Osteocyte (in vitro differentiated cells): Measurements from ENCODE around the gene STRN3. TPM values are rescaled to one million over a fixed set of nuclear protein-coding genes. Genes with fewer than 3 reads are reported as not detected.

Experiments
- DNase-seq: peaks from one replicate; pipeline ENCODE4 v3.0.0; 2021; ENCODE audit warnings: mixed read lengths; ENCODE audit not compliant: unreplicated experiment; ENCODE audit errors: extremely low spot score
- H3K27ac Mint-ChIP-seq: one replicate; pipeline ENCODE4 v1.8.0; 2021; ENCODE audit warnings: mild to moderate bottlenecking, mixed read lengths; ENCODE audit not compliant: unreplicated experiment
- H3K27me3 Mint-ChIP-seq: one replicate; pipeline ENCODE4 v1.8.0; 2021; ENCODE audit warnings: mixed read lengths; ENCODE audit not compliant: unreplicated experiment
- H3K36me3 Mint-ChIP-seq: one replicate; pipeline ENCODE4 v1.8.0; 2021; ENCODE audit warnings: mixed read lengths; ENCODE audit not compliant: unreplicated experiment
- H3K4me1 Mint-ChIP-seq: one replicate; pipeline ENCODE4 v1.8.0; 2021; ENCODE audit warnings: mixed read lengths; ENCODE audit not compliant: unreplicated experiment
- H3K4me3 Mint-ChIP-seq: one replicate; pipeline ENCODE4 v1.8.0; 2021; ENCODE audit warnings: mild to moderate bottlenecking, moderate library complexity, mixed read lengths; ENCODE audit not compliant: unreplicated experiment
- H3K9me3 Mint-ChIP-seq: one replicate; pipeline ENCODE4 v1.8.0; 2021; ENCODE audit warnings: mixed read lengths; ENCODE audit not compliant: unreplicated experiment
- total RNA-seq: library from RNA; stranded (reverse); gene quantifications from 2 replicates; pipeline ENCODE4 v1.2.1, GENCODE V29; 2021
- TF ChIP-seq, protein P1 (sequence below): fragments of 200-600 bp; sonication (generic); IDR thresholded peaks from 2 replicates; pipeline ENCODE4 v1.5.0; 2021; ENCODE audit warnings: antibody characterized with exemption, mild to moderate bottlenecking, moderate library complexity

The STRN3 gene
- total RNA-seq, 1 donor from 2014 or later = 38.7 TPM

GRCh38 chr14:30884901-30885300 is 141.3 kb downstream of the STRN3 start:
- DNase-seq = no peak
- Mint-ChIP-seq H3K4me1 (no peaks in the 10 kb centered on the region), H3K27me3 (no peaks in the 10 kb centered on the region), H3K27ac (no peak overlapping the region), H3K36me3 (peaks cover 3% of the 10 kb centered on the region), H3K4me3 (no peak overlapping the region), H3K9me3 (no peaks in the 10 kb centered on the region)
- TF ChIP-seq, protein P1, sequence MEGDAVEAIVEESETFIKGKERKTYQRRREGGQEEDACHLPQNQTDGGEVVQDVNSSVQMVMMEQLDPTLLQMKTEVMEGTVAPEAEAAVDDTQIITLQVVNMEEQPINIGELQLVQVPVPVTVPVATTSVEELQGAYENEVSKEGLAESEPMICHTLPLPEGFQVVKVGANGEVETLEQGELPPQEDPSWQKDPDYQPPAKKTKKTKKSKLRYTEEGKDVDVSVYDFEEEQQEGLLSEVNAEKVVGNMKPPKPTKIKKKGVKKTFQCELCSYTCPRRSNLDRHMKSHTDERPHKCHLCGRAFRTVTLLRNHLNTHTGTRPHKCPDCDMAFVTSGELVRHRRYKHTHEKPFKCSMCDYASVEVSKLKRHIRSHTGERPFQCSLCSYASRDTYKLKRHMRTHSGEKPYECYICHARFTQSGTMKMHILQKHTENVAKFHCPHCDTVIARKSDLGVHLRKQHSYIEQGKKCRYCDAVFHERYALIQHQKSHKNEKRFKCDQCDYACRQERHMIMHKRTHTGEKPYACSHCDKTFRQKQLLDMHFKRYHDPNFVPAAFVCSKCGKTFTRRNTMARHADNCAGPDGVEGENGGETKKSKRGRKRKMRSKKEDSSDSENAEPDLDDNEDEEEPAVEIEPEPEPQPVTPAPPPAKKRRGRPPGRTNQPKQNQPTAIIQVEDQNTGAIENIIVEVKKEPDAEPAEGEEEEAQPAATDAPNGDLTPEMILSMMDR = no peak

DNA sequence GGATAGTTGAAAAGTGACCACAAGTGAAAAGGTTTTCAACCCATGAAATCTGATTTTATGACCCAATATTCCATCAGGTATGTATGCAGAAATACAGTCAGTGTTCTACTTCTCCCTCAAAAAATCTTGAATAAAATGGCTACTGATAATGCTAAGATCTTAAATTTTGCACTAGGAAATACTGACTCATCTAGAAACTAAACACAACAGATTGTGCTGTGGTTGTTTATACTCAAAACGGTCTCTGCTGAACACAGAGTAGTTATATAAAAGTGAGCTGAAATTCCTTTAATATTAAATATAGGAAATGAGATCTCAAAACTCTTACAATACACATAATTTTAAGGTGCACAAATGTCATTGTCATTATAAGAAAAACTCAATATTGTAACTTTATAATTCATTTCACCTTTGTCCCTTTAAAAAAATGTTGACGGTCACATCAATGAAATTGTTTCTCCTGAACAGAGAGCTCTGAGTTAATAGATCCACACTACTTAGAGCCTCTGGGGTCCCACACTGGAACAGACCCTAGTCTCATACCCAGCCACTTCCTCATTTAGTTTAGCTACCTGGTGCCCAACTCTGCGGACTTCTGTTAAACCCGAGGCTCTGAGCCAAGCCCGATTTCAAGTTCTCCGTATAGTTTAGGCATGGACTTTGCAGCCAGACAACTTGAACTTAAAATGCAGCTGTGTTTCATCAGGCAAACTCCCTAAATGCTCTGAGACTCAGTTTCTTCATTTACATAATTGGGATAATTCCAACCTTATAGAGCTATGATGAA is 142.5 kb downstream of the STRN3 start:
- no peak for DNase-seq
- H3K27me3 Mint-ChIP-seq = no peaks in the 10 kb centered on the region
- H3K27ac Mint-ChIP-seq = no peak overlapping the region
- no peaks in the 10 kb centered on the region for H3K36me3 Mint-ChIP-seq
- H3K9me3 Mint-ChIP-seq = no peaks in the 10 kb centered on the region
- H3K4me3 Mint-ChIP-seq = no peak overlapping the region
- TF ChIP-seq, protein P1 = no peak
- H3K4me1 Mint-ChIP-seq = no peaks in the 10 kb centered on the region

- Mint-ChIP-seq H3K9me3 (no peaks in the 10 kb centered on the region), H3K36me3 (no peaks in the 10 kb centered on the region), H3K27ac (no peak overlapping the region), H3K4me1 (no peaks in the 10 kb centered on the region), H3K4me3 (no peak overlapping the region), H3K27me3 (peaks cover 1% of the 10 kb centered on the region)
- TF ChIP-seq, protein P1 = no peak
- no peak for DNase-seq
These were observed 143.7 kb downstream of the STRN3 start for GRCh38 chr14:30882431-30882830.

DNA sequence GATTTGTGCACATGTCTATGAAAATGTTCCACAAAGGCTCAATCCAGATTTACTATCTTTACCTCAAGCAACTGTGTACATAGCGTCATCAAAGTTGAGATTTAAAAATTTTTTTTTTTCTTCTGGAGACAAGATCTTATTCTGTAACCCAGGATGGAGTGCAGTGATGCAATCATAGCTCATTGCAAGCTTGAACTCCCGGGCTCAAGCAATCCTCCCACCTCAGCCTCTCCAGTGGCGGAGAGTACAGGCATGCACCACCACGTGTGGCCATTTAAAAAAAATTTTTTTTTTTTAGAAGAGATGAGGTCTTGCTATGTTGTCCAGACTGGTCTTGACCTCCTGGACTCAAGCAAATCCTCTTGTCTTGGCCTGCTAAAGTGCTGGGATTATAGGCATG is 149.5 kb downstream of the STRN3 start:
- H3K27ac Mint-ChIP-seq = no peak overlapping the region
- no peak overlapping the region for H3K4me3 Mint-ChIP-seq
- TF ChIP-seq, protein P1 = no peak
- H3K4me1 Mint-ChIP-seq = peaks cover 8% of the 10 kb centered on the region
- peaks cover 29% of the 10 kb centered on the region for H3K27me3 Mint-ChIP-seq
- no peak for DNase-seq
- no peaks in the 10 kb centered on the region for H3K36me3 Mint-ChIP-seq
- no peaks in the 10 kb centered on the region for H3K9me3 Mint-ChIP-seq

DNA sequence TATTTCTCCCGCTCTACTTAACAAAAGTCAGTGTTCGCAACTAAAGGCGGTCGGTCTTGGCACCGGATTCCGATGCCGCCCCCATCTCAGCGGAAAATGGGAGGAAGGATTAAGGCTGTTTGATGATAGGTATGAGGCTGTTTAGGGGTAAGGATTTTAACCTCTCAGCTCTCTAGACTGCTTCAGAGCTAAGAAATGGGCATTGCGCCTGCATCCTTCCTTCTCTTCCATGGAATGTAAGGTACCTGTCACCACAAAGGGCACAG is 150.5 kb downstream of the STRN3 start:
- H3K27me3 Mint-ChIP-seq = peaks cover 30% of the 10 kb centered on the region
- TF ChIP-seq, protein P1 = no peak
- no peak for DNase-seq
- no peaks in the 10 kb centered on the region for H3K36me3 Mint-ChIP-seq
- peak overlapping the region; percentile 75 for H3K4me3 Mint-ChIP-seq
- no peaks in the 10 kb centered on the region for H3K9me3 Mint-ChIP-seq
- H3K27ac Mint-ChIP-seq = no peak overlapping the region
- H3K4me1 Mint-ChIP-seq = peaks cover 8% of the 10 kb centered on the region
